SH-SY5Y (cell line): ENCODE results near the gene LCE1B.

Source experiments
- GATA2 ChIP-seq: IDR thresholded peaks from 2 replicates; pipeline ENCODE4 v1.6.1; 2011; ENCODE audit warnings: mild to moderate bottlenecking, low read depth, low read length
- GATA3 ChIP-seq: IDR thresholded peaks from 2 replicates; pipeline ENCODE4 v1.6.1; 2011; ENCODE audit warnings: low read depth, mild to moderate bottlenecking, low read length, moderate library complexity

- no peak for TF ChIP-seq GATA2
- no peak for TF ChIP-seq GATA3
Measured at GRCh38 chr1:152796421-152796820, 15.3 kb upstream of the LCE1B start, which contains the start of gene LCE1D.
